G401.6 (cell line): ENCODE data around the gene DOCK2.

ENCODE experiments used
- FAIRE-seq: peaks from 2 replicates; lab custom pipeline; 2012; peaks lifted over from hg19 to GRCh38; lab: Jason Lieb, UNC

DOCK2 gene

DNA sequence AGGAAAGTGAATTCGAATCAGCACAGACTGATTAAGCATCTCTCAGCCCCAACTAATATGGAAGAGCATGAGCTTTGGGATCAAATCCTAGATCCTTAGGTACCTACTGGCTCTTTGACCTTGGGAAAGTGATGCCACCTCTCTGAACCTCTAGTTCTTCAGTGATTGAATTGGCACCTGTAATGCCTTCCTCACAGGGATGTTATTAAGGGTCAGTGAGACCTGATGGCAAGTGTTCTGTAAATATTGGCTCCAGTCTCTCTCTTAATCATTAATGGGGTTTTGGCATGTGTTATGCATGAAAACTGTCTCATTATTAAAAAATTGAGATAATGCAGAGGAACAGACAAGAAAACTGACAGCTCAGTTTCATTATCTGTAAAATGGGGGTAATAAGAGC lies 227.4 kb downstream of the DOCK2 start:
- FAIRE-seq = no peak

DNA sequence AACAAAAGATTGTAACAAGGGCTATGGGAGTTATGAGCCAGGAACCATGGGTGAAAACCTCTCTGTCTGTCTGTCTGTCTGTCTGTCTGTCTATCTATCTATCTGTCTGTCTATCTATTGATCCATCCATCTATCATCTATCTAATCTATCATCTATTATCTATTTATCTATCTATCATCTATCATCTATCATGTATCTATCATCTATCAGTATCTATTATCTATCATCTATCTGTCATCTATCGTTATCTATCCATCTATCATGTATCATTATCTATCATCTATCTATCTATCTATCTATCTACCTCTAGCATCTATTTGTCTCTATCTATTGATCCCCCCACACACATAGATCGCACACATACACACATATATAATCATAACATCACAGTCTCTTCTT lies 230.3 kb downstream of the DOCK2 start:
- FAIRE-seq = no peak

DNA sequence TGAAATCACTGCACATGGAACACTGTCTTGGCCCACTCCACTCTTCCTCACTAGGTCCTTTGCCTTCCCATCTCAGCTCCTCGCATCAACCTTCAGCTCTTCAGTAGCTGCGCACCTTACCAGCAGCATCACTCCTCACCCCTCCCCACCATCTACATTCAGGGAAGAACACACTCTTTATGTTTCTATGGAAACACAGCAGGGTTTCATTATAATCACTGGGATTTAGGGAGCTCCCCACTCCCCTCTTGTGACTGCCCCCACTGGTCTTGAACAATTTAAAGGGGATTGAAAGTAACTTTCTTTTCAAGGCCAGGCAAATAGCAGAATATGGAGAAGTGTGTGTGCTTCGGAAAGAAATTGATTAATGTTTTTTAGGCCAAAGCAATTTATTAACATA lies 232.0 kb downstream of the DOCK2 start:
- no peak for FAIRE-seq

DNA sequence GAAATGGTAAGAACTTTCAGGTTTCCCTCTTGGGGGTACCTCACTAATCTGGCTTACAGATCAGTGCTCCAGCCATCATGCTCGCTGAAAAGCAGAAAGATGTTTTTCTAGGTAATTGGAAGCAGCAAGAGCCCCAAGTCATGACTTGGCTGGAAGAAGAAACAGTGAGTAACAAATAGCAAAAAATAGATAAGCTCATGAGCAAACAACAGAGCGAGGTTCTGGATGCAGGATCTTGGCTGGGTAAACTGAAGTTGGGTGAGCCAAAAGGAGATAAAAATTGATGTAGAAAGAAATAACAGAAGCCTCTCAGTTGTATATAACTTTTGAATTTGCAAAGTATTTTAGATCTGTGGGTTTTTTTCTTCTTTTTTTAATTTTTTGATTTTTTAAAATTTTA lies 233.1 kb downstream of the DOCK2 start:
- FAIRE-seq = no peak

DNA sequence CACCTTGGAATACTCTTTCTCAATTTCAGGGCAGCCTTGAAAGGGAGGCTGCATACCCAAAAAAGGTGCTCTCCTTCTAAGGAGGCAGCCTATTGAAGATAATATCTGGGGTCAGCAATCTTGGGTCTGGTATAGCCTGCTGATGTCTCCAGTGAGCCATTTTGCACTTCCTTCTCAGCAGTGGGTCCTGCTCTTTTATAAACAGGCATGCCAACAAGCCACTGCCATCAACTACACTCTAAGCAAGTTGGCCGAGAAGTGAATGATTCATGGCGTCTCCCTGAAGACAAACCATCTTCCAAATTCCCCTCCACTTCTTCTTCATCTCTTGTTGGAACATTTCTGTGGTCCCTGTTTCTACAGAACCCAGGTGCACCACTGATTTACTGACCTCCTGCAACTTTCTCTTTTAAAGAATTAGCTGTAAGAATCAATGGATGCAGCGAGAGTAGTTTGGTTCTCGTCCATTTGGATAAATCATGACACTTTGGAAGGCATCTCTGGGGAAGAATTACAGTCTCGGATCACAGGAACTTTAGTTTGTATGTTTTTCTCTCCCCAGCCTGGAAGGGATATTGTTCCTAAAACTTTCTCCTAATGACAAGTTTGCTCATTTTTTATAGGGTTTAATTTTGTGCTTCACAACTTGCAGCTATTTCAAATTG lies 234.9 kb downstream of the DOCK2 start:
- no peak for FAIRE-seq

DNA sequence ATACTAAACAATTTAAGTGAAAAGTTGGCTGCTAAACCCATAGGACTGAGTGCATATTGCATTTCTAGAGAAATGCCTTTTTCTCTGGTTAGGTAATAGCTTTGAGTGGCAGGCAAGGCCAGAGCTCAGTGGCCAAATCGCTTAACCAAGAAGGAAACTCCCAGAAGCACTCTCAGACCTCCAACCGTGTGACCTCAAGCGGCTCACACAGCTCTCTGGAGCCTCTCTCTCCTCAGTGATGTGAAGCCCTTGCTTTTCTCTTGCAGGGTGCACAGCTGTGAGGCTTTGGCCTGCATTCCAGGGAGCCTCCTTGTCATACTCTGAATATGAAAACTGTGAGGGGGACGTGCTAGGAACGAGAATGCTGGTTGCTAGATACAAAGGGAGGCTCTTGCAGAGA lies 236.6 kb downstream of the DOCK2 start:
- no peak for FAIRE-seq

DNA sequence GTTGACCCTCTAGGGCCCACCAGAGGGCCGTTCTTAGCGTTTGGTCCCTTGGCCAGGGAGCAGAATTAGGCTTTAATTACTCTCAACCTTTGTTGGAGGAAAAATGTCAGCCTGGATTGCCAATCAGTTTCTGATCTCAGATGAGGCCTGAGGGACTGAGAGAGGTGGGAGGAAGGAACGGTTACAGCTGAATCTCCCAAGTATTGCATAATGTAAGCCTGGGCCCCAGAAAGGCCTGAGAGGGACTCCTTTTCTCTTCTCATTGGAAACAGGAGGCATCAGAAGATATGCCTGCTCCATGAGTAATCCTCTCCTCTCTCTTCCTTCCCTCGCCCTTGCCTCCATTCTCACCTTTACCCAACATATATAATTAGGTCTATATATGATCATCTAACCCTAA lies 237.5 kb downstream of the DOCK2 start:
- no peak for FAIRE-seq

DNA sequence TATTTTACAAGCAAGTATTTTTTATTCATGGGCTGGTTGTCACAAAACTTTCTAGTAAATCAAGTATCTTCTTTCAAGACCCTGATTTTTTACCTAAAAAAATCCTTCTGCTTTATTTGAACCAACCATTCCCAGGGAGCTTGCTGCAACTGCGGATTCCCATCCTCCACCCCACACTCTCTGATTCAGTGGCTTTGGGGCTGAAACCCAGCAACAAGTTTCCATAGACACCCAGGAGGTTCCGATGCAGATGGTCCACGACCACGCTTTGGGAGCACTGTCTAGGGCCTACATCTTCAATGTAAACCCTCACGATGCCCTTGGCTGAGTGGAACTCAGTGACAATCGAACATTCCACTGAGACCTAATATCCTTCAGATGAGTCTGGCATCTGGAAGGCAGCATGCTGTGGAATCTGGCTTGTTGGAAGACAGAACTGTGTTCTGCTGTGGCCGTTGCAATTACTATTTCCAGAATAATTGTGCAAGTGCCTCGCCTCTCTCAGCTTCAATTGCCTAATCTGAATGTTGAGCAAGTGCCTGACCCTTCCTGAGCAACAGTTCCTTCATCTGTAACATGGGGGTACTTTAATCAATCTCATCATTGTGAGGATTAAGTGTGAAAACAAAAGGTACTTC lies 238.1 kb downstream of the DOCK2 start:
- no peak for FAIRE-seq

DNA sequence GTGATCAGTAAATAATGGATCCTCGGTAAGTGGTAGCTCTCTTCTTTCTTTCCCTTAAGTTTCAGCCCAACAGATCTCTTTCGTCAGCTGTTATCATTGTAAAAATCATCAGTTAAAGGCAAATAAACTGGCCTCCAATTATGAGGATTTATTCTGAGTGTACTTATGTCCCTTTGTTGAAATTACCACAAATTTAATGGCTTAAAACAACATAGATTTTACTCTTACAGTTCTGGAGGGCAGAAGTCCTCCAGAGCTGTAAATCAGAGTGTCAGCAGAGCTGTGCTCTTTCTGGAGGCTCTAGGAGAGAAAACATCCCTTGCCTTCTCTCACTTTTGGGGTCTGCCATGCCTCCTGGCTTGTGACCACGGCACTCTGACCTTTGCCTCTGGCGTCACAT lies 238.7 kb downstream of the DOCK2 start:
- no peak for FAIRE-seq

DNA sequence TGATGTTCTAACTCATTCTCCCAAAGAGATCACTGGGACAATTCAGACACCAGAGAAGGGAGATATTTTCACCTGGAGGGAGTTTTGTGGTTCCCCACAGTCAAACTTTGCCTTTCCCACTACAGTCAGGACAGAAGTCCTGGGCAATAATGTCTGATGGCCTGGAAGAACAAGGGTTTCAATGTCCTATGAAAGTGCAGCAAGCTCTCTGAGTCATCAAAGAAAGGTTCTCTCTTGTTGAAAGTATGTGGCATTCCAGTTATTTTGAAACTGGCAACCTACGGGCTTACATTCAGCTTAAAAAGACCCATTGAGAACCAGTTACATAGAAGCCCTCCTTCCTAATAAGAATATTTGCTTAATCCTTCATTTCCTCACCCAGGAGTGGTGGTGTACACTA lies 239.3 kb downstream of the DOCK2 start:
- no peak for FAIRE-seq

DNA sequence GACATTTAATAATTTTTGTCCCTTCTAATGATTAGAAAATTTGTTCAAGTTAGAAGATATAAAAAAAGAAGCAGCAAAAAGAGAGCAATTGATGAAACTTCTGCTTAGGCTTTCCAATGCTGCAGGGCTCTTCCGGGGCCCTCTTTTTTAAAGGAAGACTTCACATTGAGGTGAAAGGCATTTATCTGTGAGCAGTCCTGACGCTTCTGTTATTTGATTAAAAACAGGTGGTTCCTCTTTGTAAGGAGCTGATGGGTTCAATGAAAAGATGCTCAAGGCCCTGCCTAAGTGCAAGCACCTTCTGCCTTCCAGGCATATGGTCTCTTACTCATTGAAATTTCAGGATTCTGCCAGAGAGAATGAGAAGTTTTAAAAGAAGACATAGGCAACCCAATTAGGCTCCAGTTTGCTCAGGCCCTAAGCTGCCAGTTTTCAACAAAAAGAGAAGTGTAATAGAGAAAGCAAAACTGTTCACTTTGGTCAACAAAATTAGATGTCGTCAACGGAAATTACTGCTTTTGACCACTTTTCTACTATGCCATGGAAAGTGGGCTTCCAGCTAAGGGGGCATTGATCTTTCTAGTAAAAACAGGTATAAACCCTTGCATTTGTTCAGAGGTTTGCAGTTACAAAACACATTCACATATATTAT lies 243.1 kb downstream of the DOCK2 start:
- FAIRE-seq = no peak

DNA sequence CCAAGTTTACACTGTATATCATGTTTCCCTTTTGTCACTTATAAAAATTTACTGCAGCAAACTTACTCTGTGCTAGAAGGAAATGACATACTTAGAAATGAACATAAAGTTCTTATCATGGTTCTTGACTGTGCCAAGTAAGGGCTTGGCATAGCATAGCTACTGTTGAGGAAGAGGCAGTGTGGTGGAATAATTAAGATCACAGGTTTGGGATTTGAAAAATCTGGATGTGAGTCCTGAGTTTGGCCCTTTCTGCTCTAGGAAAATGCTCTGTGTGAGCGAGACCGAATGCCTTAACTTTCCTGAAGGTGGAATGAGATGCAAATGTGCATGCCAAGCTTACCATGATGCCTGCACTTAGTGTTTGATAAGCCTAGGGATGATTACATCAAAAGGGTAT lies 243.7 kb downstream of the DOCK2 start:
- no peak for FAIRE-seq

DNA sequence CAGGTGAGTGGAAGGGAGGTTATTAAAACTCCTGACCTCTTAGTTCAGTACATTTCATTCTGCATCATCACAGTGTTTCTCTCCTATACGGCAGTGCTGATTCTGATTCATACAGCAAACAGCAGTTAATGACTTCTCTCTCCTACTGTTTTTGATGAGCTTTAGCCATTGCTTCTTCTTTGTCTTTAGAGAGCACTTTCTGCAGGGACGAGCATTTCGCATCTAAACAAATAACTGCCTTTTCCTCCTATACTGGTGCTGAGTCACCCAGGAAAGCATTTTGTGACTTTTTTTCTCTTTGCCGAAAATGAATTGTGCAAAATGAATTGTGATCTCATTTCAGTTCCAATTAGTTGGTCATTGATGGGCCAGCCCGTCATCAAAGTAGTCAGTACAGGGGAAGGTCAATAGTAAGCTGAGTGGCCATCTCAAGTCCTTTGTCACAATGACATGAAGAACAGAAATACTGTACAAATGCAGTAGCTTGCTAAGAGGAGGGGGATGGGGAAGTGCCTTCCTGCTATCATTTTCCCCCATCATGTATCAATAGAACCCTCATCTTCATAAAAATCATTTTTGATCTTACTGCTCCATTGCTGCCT lies 244.7 kb downstream of the DOCK2 start:
- FAIRE-seq = no peak

DNA sequence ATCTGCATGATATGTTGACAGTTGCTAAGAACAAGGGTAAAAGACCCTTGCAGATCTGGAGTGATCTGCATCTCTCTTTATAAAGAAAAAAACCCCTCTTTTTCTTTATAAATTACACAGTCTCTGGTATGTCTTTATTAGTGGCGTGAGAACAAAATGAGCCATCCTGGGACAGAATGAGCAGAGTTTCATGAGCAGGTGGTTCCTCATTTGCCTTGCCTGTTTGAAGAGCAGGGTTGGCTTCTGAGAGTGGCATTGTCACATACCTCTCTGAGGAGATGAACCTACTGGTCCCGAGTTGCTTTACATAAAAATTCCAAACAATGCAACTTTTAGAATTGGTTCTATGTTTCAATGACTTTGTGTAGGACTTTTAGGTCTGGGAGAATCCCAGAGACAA lies 249.0 kb downstream of the DOCK2 start:
- no peak for FAIRE-seq

DNA sequence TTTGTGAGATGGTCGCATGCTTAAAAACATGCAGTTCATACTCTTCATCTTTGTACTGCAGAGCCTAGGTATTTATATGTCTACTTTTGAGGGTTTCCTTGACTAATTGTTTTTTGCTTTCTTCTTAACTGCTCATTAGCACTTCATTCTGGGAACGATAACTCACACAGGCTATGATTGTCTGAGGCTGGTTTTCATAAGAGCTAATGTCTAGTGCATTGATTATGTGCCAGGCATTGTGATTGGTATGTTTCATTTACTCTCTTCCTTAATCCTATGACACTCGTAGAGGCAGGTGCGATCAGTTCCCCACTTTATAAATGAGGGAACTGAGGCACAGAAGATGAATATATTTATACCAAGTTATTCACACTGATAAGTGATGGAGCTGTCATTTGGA lies 249.6 kb downstream of the DOCK2 start:
- no peak for FAIRE-seq

DNA sequence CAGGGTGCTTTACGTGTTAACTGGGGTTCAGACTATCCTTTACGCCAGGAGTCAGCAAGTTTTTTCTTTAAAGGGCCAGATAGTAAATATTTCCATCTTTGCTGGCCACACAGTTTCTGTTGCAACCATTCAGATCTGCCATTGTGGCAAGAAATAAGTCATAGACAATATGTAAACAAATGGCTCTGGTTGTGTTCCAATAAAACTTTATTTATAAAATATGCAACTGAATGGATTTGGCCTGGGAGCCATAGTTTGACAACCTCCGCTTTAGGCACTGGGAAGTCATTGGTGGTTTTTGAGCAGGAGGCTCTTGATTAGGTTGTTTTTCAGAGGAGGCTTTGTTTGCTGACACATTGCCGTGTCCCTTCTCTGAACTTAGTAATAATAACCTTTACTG lies 252.5 kb downstream of the DOCK2 start:
- FAIRE-seq = no peak

DNA sequence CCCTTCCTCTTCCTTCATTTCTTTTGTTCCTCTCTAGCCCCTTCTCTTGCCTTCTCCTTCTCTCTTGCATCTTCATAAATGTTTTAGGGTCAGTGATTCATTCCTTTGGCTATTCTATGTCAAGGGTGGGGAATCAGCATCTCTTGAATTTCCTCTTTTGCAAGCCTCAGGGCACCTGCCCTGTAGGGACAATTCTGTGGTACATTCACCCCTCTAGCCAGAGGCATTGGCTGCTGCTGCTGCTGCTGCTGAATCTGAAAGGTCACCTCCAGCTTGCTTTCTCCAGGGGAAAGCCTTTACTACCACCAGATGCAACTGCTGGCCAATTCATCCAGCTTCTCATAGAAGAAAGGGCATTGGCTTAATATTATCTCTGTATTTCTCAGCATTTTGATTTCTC lies 255.9 kb downstream of the DOCK2 start:
- no peak for FAIRE-seq

DNA sequence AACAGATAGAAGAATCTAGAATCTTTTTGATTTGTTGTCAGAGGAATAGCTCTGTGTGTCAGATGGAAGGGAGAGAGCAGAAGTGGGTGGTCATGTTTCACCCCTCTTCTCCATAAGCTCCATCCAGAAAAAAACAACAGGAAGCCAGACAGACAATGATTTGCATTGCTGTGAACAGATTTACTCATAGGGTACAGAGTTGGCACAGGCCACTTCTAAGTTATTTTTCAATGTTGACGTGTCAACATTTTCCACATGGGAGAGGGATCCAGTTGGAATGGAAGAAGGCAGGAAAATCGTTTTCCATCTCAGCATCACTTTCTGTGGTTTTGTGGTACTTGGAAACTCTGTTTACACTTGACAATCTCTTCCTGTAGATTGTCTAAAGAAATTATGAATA lies 256.5 kb downstream of the DOCK2 start:
- no peak for FAIRE-seq

DNA sequence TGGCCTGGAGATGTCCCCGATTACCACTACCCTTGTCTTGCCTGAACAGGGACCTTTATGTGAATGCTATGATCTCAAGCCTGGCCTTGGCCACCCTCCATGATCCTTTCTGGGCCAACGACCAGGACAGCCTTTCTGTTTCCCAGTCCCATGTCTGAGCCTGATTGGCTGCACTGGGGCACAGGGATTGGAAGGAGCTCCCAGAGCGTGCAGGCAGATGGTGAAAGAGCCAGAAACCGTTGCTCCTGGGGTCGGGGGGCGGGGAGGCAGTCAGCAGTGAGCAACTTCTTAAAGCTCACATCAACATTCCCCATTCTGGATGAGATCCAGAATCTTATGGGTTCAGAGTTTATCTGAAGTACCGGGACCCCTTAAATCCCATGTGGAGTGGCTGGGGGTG lies 258.9 kb downstream of the DOCK2 start:
- FAIRE-seq = no peak

DNA sequence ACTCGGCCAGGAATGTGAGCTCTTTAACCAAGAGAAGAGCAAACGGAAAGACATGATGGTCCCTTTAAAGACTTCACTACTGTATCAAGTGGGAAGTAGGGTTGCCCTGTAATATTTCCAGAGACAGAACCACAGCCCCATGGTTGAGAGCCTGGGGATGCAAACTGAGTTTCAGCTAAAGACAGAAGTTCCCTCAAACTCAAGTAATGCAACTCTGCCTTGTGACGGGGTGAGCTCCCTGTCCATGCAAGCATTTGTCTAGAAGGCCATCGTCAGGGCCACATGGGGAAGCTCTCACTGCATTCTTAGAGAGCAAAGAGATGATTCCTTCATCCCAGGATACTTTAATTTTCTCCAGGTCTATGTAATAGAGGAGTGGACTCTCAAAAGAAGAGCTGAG lies 260.4 kb downstream of the DOCK2 start:
- FAIRE-seq = no peak

DNA sequence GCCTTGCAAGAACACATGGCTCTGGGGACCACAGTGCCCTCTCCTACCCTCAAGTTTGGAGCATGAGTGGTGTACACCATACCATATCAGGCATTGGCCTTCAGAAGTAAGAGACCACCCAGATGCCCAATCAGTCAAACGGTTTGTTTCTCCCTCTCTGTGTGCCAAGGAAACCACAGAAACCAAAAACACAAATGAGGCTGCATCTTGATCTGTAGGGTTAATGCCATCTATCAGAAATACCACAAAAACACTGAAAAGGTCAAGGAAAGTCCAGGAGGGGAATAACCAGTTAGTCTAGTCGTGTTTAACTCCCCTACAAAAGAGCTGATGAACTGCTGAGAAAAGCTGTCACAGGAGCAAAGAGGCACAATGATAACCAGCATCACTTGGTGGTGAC lies 264.8 kb downstream of the DOCK2 start:
- no peak for FAIRE-seq

DNA sequence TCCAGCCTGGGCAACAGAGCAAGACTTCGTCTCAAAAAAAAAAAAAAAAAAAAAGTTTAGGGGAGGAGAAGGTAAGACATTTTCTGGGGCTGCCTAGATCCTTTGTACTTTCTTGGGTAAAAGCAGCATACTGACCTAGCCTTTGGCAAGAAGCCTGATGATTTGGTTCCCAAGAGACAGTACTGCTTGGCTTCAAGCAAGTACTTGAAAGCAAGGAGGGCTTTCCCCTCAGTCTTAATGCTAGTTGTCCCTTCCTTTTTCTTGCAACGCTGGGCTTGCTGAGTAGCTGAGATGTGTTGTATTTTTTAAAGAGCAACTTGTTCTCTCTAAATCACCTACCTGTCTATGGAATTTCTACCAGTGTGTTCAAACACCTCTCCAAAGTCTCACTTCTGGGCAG lies 267.0 kb downstream of the DOCK2 start:
- no peak for FAIRE-seq

DNA sequence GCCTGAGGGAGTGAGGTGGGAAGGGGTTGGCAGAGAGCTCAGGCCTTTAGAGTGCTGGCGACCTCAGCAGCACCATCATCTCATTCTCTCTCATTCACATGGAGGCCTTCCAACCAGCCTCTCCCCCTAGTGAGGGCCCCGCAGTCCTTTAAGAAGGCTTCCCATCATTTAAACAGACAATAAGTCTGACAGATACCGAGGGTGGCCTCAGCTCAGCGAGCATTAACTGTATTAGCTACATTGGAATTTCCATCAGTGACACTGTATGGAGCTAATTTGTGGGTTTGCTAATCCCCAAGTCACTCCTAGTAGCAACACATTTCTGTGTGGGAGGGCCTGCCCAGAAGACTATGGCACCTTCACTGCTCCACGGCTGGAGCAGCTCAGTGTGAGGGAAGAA lies 267.4 kb downstream of the DOCK2 start:
- no peak for FAIRE-seq

DNA sequence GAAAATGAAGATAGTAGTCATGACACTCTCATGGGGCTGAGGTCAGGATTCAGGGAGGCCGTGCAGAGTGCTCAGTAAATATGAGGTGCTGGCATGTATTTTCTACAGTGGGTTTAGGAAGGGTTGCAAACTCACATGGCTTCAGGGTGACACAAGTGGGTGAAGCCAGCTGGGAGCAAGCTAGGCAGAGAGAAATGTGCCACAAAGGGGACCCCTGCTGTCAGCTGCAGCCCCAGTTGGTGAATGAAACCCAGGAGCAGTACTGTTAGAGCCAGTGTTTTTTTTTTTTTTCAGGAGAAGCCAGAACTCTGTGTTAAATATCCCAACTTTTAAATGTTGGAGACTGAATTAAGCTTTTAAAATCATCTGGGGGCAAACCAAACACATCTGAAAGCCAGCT lies 267.9 kb downstream of the DOCK2 start:
- no peak for FAIRE-seq
